Body of pancreas (tissue), 4 donors: ENCODE results near the gene EFNA3.

ENCODE experiments used
- POLR2A ChIP-seq, 3 donors: fragments of 450-650 bp; IDR thresholded peaks; one replicate each; pipeline ENCODE4 v1.6.1; 2016; ENCODE audit warnings: antibody characterized with exemption in 3 of 3, mild to moderate bottlenecking in 2 of 3
- TF ChIP-seq, protein P1 (sequence below), 7 experiments: fragments of 450-650 bp in 4 of 7; fragments of 200-600 bp in 3 of 7; sonication (generic) in 3 of 7; IDR thresholded peaks; one replicate each; pipeline ENCODE4 v1.5.1; 2016 to 2019; ENCODE audit warnings: antibody characterized with exemption in 7 of 7

- TF ChIP-seq POLR2A (IDR thresholded peaks at IDR 0.05): no peak
- TF ChIP-seq, protein P1, sequence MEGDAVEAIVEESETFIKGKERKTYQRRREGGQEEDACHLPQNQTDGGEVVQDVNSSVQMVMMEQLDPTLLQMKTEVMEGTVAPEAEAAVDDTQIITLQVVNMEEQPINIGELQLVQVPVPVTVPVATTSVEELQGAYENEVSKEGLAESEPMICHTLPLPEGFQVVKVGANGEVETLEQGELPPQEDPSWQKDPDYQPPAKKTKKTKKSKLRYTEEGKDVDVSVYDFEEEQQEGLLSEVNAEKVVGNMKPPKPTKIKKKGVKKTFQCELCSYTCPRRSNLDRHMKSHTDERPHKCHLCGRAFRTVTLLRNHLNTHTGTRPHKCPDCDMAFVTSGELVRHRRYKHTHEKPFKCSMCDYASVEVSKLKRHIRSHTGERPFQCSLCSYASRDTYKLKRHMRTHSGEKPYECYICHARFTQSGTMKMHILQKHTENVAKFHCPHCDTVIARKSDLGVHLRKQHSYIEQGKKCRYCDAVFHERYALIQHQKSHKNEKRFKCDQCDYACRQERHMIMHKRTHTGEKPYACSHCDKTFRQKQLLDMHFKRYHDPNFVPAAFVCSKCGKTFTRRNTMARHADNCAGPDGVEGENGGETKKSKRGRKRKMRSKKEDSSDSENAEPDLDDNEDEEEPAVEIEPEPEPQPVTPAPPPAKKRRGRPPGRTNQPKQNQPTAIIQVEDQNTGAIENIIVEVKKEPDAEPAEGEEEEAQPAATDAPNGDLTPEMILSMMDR (IDR thresholded peaks at IDR 0.05): no peak
Observed at GRCh38 chr1:155083052-155083541, 4.5 kb downstream of the EFNA3 start.
